HEK293 (cell line): Measurements from ENCODE around the gene PTCHD1.

Experiments used
- CTCF ChIA-PET: fragments of 350-600 bp; formaldehyde crosslinking; extraction: SDS; loops from one replicate; lab custom pipeline; 2021; ENCODE audit warnings: antibody characterized with exemption; lab: Yijun Ruan, JAX
- POLR2A ChIA-PET: fragments of 300-600 bp; formaldehyde crosslinking; extraction: SDS; loops from one replicate; lab custom pipeline; 2020; ENCODE audit warnings: antibody characterized with exemption, inconsistent platforms; lab: Yijun Ruan, JAX
- H3K27ac ChIP-seq: fragments of 200-500 bp; sonication (Bioruptor generic); 2 replicates; pipeline ENCODE4 v1.5.1; 2014; ENCODE audit warnings: low read depth, low read length, control low read depth, inconsistent platforms; ENCODE audit errors: extremely low read depth
- H3K36me3 ChIP-seq, 2 experiments: fragments of 200-500 bp in 1 of 2; sonication (Bioruptor generic) in 1 of 2; 1 replicate in 1 of 2; 2 replicates in 1 of 2; pipeline ENCODE4 v1.5.1; 2014 to 2017; ENCODE audit warnings: inconsistent platforms in 2 of 2, low read length in 2 of 2; ENCODE audit not compliant: control insufficient read depth in 2 of 2, insufficient read depth in 1 of 2
- H3K4me1 ChIP-seq: fragments of 200-500 bp; sonication (Bioruptor generic); 2 replicates; pipeline ENCODE4 v1.5.1; 2014; ENCODE audit warnings: mild to moderate bottlenecking, low read length, inconsistent platforms; ENCODE audit not compliant: control insufficient read depth, insufficient read depth
- H3K4me3 ChIP-seq: 2 replicates; pipeline ENCODE4 v1.5.1; 2011; ENCODE audit warnings: low read depth, mild to moderate bottlenecking, control low read depth, low read length, moderate library complexity
- H3K9me3 ChIP-seq: fragments of 200-500 bp; sonication (Bioruptor generic); 2 replicates; pipeline ENCODE4 v1.5.1; 2014; ENCODE audit warnings: low read depth, low read length, inconsistent platforms; ENCODE audit not compliant: control insufficient read depth, insufficient read depth
- EGR2 ChIP-seq: fragments of 450-650 bp; formaldehyde crosslinking; IDR thresholded peaks from 2 replicates; pipeline ENCODE4 v1.5.1; 2016; ENCODE audit warnings: low read depth, missing biosample characterization, missing genetic modification characterization
- FEZF1 ChIP-seq: fragments of 450-650 bp; formaldehyde crosslinking; IDR thresholded peaks from 2 replicates; pipeline ENCODE4 v1.5.1; 2016; ENCODE audit warnings: missing biosample characterization, missing genetic modification characterization
- KLF9 ChIP-seq: fragments of 450-650 bp; formaldehyde crosslinking; IDR thresholded peaks from 2 replicates; pipeline ENCODE4 v1.5.1; 2016; ENCODE audit warnings: missing biosample characterization, missing genetic modification characterization, low read depth
- TCF7L2 ChIP-seq: IDR thresholded peaks from 2 replicates; pipeline ENCODE4 v1.6.1; 2011; ENCODE audit warnings: low read depth, mild to moderate bottlenecking, inconsistent platforms, low read length, moderate library complexity, borderline replicate concordance
- ZBTB48 ChIP-seq: fragments of 450-650 bp; formaldehyde crosslinking; IDR thresholded peaks from 2 replicates; pipeline ENCODE4 v1.5.1; 2016; ENCODE audit warnings: missing biosample characterization, missing genetic modification characterization
- ZNF112 ChIP-seq: fragments of 450-650 bp; formaldehyde crosslinking; IDR thresholded peaks from 2 replicates; pipeline ENCODE4 v1.5.0; 2017; ENCODE audit warnings: missing biosample characterization, missing genetic modification characterization
- ZNF2 ChIP-seq: fragments of 450-650 bp; formaldehyde crosslinking; IDR thresholded peaks from 2 replicates; pipeline ENCODE4 v1.5.1; 2016; ENCODE audit warnings: missing biosample characterization, missing genetic modification characterization
- ZNF366 ChIP-seq: fragments of 450-650 bp; formaldehyde crosslinking; conservative IDR thresholded peaks from 2 replicates; pipeline ENCODE4 v1.5.1; 2016; ENCODE audit warnings: missing biosample characterization, missing genetic modification characterization
- ZNF510 ChIP-seq: fragments of 450-650 bp; formaldehyde crosslinking; IDR thresholded peaks from 2 replicates; pipeline ENCODE4 v1.5.1; 2018; ENCODE audit warnings: mild to moderate bottlenecking, missing genetic modification characterization, missing biosample characterization; ENCODE audit not compliant: insufficient replicate concordance
- ZNF529 ChIP-seq: fragments of 450-650 bp; formaldehyde crosslinking; IDR thresholded peaks from 2 replicates; pipeline ENCODE4 v1.5.1; 2017; ENCODE audit warnings: missing genetic modification characterization, missing biosample characterization; ENCODE audit not compliant: insufficient replicate concordance
- ZNF530 ChIP-seq: fragments of 450-650 bp; formaldehyde crosslinking; IDR thresholded peaks from 2 replicates; pipeline ENCODE4 v1.5.1; 2016; ENCODE audit warnings: low read depth, missing biosample characterization, missing genetic modification characterization
- ZNF623 ChIP-seq: fragments of 450-650 bp; formaldehyde crosslinking; IDR thresholded peaks from 2 replicates; pipeline ENCODE4 v1.5.1; 2016; ENCODE audit warnings: missing biosample characterization, missing genetic modification characterization
- ZNF654 ChIP-seq: fragments of 450-650 bp; formaldehyde crosslinking; IDR thresholded peaks from 2 replicates; pipeline ENCODE4 v1.5.1; 2016; ENCODE audit warnings: low read depth, missing biosample characterization, missing genetic modification characterization
- ZNF660 ChIP-seq: fragments of 450-650 bp; IDR thresholded peaks from 2 replicates; pipeline ENCODE4 v1.5.1; 2018; ENCODE audit warnings: missing biosample characterization, mild to moderate bottlenecking, missing genetic modification characterization
- ZNF677 ChIP-seq: fragments of 450-650 bp; IDR thresholded peaks from 2 replicates; pipeline ENCODE4 v1.5.0; 2018; ENCODE audit warnings: missing biosample characterization, mild to moderate bottlenecking, missing genetic modification characterization, moderate library complexity
- ZNF707 ChIP-seq: fragments of 450-650 bp; formaldehyde crosslinking; IDR thresholded peaks from 2 replicates; pipeline ENCODE4 v1.5.1; 2016; ENCODE audit warnings: missing biosample characterization, missing genetic modification characterization
- TF ChIP-seq, protein P1 (sequence below): fragments of 450-650 bp; formaldehyde crosslinking; IDR thresholded peaks from 2 replicates; pipeline ENCODE4 v1.5.1; 2016; ENCODE audit warnings: missing biosample characterization, missing genetic modification characterization
- TF ChIP-seq, protein P2 (sequence below): fragments of 450-650 bp; formaldehyde crosslinking; optimal IDR thresholded peaks from 2 replicates; pipeline ENCODE3; 2016; ENCODE audit warnings: missing biosample characterization, mild to moderate bottlenecking, missing genetic modification characterization
- TF ChIP-seq, protein P3 (sequence below): fragments of 450-650 bp; IDR thresholded peaks from 2 replicates; pipeline ENCODE4 v1.5.1; 2018; ENCODE audit warnings: missing biosample characterization, mild to moderate bottlenecking, missing genetic modification characterization
- TF ChIP-seq, protein P4 (sequence below): fragments of 450-650 bp; formaldehyde crosslinking; conservative IDR thresholded peaks from 2 replicates; pipeline ENCODE4 v1.5.1; 2016; ENCODE audit warnings: low read depth, missing biosample characterization, missing genetic modification characterization

The PTCHD1 gene

DNA sequence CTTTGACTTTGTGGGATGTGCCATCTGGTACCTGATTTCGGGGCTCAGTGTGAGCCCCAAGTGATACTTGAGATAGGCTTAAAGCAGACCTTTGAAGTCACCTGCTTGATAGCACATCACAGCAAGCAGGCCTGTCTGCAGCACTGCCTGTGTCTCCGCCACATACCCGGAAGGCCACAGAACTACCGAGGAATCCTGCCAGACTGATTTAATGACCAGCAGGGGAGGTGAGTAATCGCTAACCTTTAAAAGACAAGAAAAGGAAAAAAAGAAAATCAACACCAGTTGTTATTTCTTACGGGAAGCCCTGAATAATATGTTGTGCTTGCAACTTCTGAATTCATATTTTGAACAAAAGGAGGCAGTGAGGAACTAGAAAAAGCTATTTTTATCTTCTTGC lies 6.8 kb downstream of the PTCHD1 start (continued):
- no peak for TF ChIP-seq KLF9 (tag by site-specific recombination)
- no peak for TF ChIP-seq ZNF2 (tag by site-specific recombination)
- TF ChIP-seq ZNF112 (tag by site-specific recombination): no peak
- TF ChIP-seq ZNF530 (tag by site-specific recombination): no peak
- no peak for TF ChIP-seq ZNF707 (tag by site-specific recombination)
- TF ChIP-seq, protein P1, sequence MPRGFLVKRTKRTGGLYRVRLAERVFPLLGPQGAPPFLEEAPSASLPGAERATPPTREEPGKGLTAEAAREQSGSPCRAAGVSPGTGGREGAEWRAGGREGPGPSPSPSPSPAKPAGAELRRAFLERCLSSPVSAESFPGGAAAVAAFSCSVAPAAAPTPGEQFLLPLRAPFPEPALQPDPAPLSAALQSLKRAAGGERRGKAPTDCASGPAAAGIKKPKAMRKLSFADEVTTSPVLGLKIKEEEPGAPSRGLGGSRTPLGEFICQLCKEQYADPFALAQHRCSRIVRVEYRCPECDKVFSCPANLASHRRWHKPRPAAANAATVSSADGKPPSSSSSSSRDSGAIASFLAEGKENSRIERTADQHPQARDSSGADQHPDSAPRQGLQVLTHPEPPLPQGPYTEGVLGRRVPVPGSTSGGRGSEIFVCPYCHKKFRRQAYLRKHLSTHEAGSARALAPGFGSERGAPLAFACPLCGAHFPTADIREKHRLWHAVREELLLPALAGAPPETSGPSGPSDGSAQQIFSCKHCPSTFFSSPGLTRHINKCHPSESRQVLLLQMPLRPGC (tag by site-specific recombination): no peak

DNA sequence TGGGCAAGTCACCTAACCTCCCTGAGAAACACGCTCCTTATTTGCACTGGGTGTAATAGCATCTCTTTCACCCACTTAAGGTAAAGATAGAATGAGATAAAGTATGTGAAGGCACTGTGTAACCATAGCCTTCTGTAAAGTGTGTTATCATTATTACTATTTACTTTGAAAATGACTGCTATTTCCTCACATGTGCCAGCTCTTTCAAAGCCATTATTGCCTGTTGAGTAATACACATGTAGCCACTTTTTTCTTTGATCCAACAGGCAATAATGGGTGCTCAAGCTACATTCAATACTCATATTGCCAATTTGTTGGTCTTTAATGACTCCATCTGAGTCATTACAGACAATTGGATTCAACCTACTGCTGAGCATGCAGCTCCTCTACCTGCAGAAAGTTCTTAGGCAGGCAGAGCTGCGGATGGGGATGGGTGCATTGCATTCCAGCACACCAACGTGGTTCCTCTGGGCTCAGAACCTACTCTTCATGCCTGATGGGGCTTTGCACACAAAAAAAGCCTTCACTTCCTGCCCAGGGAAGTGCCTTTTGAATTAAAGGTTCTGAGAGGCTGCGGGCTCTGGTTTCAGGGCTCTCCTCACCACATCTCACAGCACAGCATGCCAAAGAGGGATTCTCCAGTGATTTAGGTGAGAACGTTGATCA lies 9.7 kb downstream of the PTCHD1 start:
- H3K27ac ChIP-seq: no peak overlapping the region
- H3K4me3 ChIP-seq: no peak overlapping the region
- H3K36me3 ChIP-seq: no peaks in the 10 kb centered on the region; a peak in 1 of 3 replicates
- ChIA-PET CTCF (no interaction called here), POLR2A (no interaction called here)
- TF ChIP-seq ZNF510 (tag by site-specific recombination) (no peak), ZNF623 (tag by site-specific recombination) (no peak), TCF7L2 (peak; percentile 74; the same call in 1 of the 2 replicates), FEZF1 (tag by site-specific recombination) (peak; percentile 16; the same call in 1 of the 2 replicates)
- peaks cover 14% of the 10 kb centered on the region for H3K4me1 ChIP-seq
- no peaks in the 10 kb centered on the region; the same call in 1 of the 2 replicates for H3K9me3 ChIP-seq

DNA sequence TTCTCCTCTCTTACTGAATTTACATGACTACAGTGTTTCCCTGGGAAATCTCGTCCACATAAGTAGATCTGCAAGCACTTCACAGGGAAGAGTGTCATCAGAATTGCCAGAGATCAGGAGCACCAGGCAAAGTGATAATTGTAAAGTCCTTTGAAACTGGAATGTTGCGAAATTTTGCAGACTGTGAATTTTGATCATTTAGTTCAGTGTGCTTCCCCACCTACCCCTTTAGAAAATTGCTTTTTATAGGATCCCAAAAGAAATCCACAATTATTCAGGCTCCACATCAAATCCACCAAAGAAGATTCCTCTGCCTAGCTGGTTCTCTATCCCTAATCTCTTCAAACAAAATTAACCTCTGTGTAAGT lies 10.2 kb downstream of the PTCHD1 start:
- no peak overlapping the region for H3K4me3 ChIP-seq
- H3K36me3 ChIP-seq: no peaks in the 10 kb centered on the region; a peak in 1 of 3 replicates
- ChIA-PET POLR2A (no interaction called here), CTCF (no interaction called here)
- H3K9me3 ChIP-seq: no peaks in the 10 kb centered on the region; the same call in 1 of the 2 replicates
- H3K4me1 ChIP-seq: peaks cover 14% of the 10 kb centered on the region
- H3K27ac ChIP-seq: no peak overlapping the region
- TF ChIP-seq ZNF654 (no peak), ZBTB48 (tag by site-specific recombination) (no peak), ZNF677 (tag by site-specific recombination) (no peak), ZNF660 (tag by site-specific recombination) (no peak), EGR2 (no peak), ZNF366 (tag by site-specific recombination) (no peak), ZNF529 (no peak)
- TF ChIP-seq, protein P2, sequence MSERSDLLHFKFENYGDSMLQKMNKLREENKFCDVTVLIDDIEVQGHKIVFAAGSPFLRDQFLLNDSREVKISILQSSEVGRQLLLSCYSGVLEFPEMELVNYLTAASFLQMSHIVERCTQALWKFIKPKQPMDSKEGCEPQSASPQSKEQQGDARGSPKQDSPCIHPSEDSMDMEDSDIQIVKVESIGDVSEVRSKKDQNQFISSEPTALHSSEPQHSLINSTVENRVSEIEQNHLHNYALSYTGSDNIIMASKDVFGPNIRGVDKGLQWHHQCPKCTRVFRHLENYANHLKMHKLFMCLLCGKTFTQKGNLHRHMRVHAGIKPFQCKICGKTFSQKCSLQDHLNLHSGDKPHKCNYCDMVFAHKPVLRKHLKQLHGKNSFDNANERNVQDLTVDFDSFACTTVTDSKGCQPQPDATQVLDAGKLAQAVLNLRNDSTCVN (tag by site-specific recombination): no peak
- TF ChIP-seq, protein P3, sequence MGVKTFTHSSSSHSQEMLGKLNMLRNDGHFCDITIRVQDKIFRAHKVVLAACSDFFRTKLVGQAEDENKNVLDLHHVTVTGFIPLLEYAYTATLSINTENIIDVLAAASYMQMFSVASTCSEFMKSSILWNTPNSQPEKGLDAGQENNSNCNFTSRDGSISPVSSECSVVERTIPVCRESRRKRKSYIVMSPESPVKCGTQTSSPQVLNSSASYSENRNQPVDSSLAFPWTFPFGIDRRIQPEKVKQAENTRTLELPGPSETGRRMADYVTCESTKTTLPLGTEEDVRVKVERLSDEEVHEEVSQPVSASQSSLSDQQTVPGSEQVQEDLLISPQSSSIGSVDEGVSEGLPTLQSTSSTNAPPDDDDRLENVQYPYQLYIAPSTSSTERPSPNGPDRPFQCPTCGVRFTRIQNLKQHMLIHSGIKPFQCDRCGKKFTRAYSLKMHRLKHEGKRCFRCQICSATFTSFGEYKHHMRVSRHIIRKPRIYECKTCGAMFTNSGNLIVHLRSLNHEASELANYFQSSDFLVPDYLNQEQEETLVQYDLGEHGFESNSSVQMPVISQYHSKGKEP: no peak
- TF ChIP-seq, protein P4, sequence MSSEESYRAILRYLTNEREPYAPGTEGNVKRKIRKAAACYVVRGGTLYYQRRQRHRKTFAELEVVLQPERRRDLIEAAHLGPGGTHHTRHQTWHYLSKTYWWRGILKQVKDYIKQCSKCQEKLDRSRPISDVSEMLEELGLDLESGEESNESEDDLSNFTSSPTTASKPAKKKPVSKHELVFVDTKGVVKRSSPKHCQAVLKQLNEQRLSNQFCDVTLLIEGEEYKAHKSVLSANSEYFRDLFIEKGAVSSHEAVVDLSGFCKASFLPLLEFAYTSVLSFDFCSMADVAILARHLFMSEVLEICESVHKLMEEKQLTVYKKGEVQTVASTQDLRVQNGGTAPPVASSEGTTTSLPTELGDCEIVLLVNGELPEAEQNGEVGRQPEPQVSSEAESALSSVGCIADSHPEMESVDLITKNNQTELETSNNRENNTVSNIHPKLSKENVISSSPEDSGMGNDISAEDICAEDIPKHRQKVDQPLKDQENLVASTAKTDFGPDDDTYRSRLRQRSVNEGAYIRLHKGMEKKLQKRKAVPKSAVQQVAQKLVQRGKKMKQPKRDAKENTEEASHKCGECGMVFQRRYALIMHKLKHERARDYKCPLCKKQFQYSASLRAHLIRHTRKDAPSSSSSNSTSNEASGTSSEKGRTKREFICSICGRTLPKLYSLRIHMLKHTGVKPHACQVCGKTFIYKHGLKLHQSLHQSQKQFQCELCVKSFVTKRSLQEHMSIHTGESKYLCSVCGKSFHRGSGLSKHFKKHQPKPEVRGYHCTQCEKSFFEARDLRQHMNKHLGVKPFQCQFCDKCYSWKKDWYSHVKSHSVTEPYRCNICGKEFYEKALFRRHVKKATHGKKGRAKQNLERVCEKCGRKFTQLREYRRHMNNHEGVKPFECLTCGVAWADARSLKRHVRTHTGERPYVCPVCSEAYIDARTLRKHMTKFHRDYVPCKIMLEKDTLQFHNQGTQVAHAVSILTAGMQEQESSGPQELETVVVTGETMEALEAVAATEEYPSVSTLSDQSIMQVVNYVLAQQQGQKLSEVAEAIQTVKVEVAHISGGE (tag by site-specific recombination): no peak
